Activated T-helper 17 cell treated with anti-CD3 and anti-CD28 coated beads, Interleukin-2, amount 50 U/mL, for 72 hours (primary cell): ENCODE data around the gene UGGT2. TPM values are rescaled to one million over a fixed set of nuclear protein-coding genes. Genes with fewer than 3 reads are reported as not detected.
"Not testable (repeated sequence)": the region's sequence is repeated elsewhere in the genome, so short reads cannot be mapped to it uniquely, and the experiment has no call there.

Source experiments
- ATAC-seq: fragments of 150-1000 bp; cut with Tn5 transposase; replicated peaks from 2 replicates; pipeline ENCODE4 v1.10.0; 2021; ENCODE audit warnings: mild to moderate bottlenecking, moderate library complexity
- H3K27ac Mint-ChIP-seq: one replicate; pipeline ENCODE4 v1.8.0; 2022; ENCODE audit warnings: mixed read lengths
- H3K27me3 Mint-ChIP-seq: one replicate; pipeline ENCODE4 v1.8.0; 2022; ENCODE audit warnings: mixed read lengths
- H3K36me3 Mint-ChIP-seq: one replicate; pipeline ENCODE4 v1.8.0; 2022; ENCODE audit warnings: low read depth, mild to moderate bottlenecking, mixed read lengths
- H3K4me1 Mint-ChIP-seq: one replicate; pipeline ENCODE4 v1.8.0; 2022; ENCODE audit warnings: mixed read lengths
- H3K4me3 Mint-ChIP-seq: one replicate; pipeline ENCODE4 v1.8.0; 2022; ENCODE audit warnings: mild to moderate bottlenecking, mixed read lengths
- H3K9me3 Mint-ChIP-seq: one replicate; pipeline ENCODE4 v1.8.0; 2022; ENCODE audit warnings: mixed read lengths
- total RNA-seq, 2 donors: library from RNA; stranded (reverse); gene quantifications; one replicate each; pipeline ENCODE4 v1.2.3, GENCODE V29; 2022

The UGGT2 gene
- total RNA-seq, 2 donors from 2014 or later = 0.24 to 0.67 TPM

GRCh38 chr13:95845656-95846055, 207.5 kb downstream of the UGGT2 start:
- H3K27ac Mint-ChIP-seq, H3K27me3 Mint-ChIP-seq, H3K36me3 Mint-ChIP-seq, H3K4me1 Mint-ChIP-seq, H3K4me3 Mint-ChIP-seq, H3K9me3 Mint-ChIP-seq, ATAC-seq: not testable (repeated sequence)

- H3K9me3 Mint-ChIP-seq = peaks cover 9% of the 10 kb centered on the region
- H3K4me1 Mint-ChIP-seq = no peaks in the 10 kb centered on the region
- no peak overlapping the region for H3K4me3 Mint-ChIP-seq
- peaks cover 15% of the 10 kb centered on the region for H3K27me3 Mint-ChIP-seq
- ATAC-seq = no peak
- no peaks in the 10 kb centered on the region for H3K36me3 Mint-ChIP-seq
- H3K27ac Mint-ChIP-seq = no peak overlapping the region
Measured at GRCh38 chr13:95842898-95843297, 210.3 kb downstream of the UGGT2 start.

DNA sequence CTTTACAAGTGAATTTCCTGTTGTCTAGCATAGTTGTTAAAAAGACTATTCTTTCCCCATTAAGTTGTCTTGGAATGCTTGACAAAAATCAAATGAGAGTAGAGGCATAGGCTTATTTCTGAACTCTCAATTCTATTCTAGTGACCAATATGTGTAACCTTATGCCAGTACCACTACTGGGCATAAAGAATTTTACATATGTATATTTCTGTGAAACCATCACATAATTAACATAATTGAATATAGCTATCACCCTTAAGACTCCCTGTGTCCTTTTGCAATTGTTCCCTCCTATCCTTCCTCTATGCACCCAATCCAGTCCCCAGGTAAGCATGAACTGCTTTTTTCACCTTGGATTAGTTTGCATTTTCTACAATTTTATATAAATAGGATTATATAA, 211.3 kb downstream of the UGGT2 start:
- Mint-ChIP-seq H3K4me1 (no peaks in the 10 kb centered on the region), H3K9me3 (peaks cover 9% of the 10 kb centered on the region), H3K4me3 (no peak overlapping the region), H3K27ac (no peak overlapping the region), H3K27me3 (peaks cover 23% of the 10 kb centered on the region), H3K36me3 (no peaks in the 10 kb centered on the region)
- ATAC-seq = no peak

DNA sequence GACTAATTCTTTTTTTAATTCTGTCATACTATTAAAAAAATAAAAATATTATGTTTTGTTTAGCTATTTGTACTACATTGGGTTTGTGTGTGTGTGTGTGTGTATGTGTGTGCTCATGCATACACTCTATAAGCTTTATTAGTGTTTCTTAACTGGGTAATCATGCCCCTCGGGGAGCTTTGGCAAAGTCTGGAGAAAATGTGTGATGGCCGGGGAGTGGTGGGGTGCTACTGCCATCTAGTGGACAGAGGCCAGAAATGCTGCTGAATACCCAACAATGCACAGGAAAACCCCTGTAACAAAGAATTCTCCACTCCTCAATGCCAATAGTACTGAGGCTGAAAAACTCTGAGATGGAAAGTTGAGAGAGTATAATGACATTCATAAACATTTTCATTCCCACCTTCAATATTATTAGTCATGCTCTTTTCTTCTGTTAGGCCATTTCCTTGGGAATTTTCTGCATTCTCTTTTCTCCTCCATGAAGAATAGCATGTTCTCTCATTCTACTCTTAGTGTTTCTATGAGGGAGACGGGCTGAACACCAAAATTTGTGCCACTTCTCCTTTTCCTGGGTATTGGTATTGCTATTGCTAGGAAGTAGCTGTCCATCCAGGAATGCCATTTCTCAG, 219.0 kb downstream of the UGGT2 start:
- peak; percentile 62 for ATAC-seq
- Mint-ChIP-seq H3K36me3 (no peaks in the 10 kb centered on the region), H3K9me3 (peaks cover 6% of the 10 kb centered on the region), H3K27me3 (peaks cover 34% of the 10 kb centered on the region), H3K4me3 (no peak overlapping the region), H3K27ac (no peak overlapping the region), H3K4me1 (no peaks in the 10 kb centered on the region)

- ATAC-seq = no peak
- Mint-ChIP-seq H3K9me3 (peaks cover under 1% of the 10 kb centered on the region), H3K27me3 (peaks cover 29% of the 10 kb centered on the region), H3K4me3 (no peak overlapping the region), H3K27ac (no peak overlapping the region), H3K4me1 (no peaks in the 10 kb centered on the region), H3K36me3 (no peaks in the 10 kb centered on the region)
Measured at GRCh38 chr13:95833719-95834118, 219.5 kb downstream of the UGGT2 start.

DNA sequence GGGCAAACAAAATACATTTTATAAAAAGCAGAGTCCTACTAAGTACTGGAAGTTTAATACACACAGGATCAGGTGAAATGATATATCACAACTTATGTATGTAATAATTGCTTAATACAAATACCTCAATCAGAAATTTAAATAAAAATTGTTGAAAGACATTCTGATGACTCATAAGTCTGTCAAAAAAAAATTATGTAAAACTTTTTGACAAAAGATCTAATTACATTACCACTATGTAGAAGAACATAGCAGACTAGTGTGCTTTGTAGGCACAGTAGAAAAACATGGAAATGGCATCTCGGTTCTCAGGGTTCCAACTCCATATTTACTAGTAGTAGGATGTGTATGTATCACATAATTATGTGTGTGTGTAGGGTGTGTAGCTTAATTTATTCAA, 220.1 kb downstream of the UGGT2 start:
- ATAC-seq = no peak
- H3K36me3 Mint-ChIP-seq = no peaks in the 10 kb centered on the region
- H3K27ac Mint-ChIP-seq = no peak overlapping the region
- H3K4me3 Mint-ChIP-seq = no peak overlapping the region
- no peaks in the 10 kb centered on the region for H3K9me3 Mint-ChIP-seq
- H3K4me1 Mint-ChIP-seq = no peaks in the 10 kb centered on the region
- peaks cover 29% of the 10 kb centered on the region for H3K27me3 Mint-ChIP-seq

DNA sequence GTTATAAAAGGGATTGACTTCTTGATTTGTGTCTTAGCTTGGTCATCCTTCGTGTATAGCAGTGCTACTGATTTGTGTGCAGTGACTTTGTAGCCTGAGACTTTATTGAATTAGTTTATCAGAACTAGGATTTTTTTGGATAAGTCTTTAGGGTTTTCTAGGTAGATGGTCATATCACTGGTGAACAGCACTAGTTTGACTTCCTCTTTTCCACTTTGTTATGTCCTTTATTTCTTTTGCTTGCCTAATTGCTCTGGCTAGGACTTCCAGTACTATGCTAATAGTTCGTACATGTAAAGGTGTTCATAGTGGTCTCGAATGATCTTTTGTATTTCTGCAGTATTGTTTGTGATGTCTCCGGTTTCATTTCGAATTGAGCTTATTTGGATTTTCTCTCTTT, 230.9 kb downstream of the UGGT2 start:
- Mint-ChIP-seq H3K27me3 (peaks cover 22% of the 10 kb centered on the region), H3K27ac (no peak overlapping the region), H3K9me3 (no peaks in the 10 kb centered on the region), H3K4me3 (no peak overlapping the region), H3K36me3 (no peaks in the 10 kb centered on the region), H3K4me1 (no peaks in the 10 kb centered on the region)
- ATAC-seq = no peak

- no peak overlapping the region for H3K27ac Mint-ChIP-seq
- H3K4me1 Mint-ChIP-seq = no peaks in the 10 kb centered on the region
- H3K4me3 Mint-ChIP-seq = no peak overlapping the region
- no peaks in the 10 kb centered on the region for H3K36me3 Mint-ChIP-seq
- no peak for ATAC-seq
- H3K27me3 Mint-ChIP-seq = peaks cover 19% of the 10 kb centered on the region
- H3K9me3 Mint-ChIP-seq = peaks cover 15% of the 10 kb centered on the region
Measured at GRCh38 chr13:95814495-95814894, 238.7 kb downstream of the UGGT2 start.

- no peak for ATAC-seq
- Mint-ChIP-seq H3K36me3 (no peaks in the 10 kb centered on the region), H3K9me3 (peaks cover 18% of the 10 kb centered on the region), H3K27ac (no peak overlapping the region), H3K4me1 (no peaks in the 10 kb centered on the region), H3K4me3 (no peak overlapping the region), H3K27me3 (peaks cover 26% of the 10 kb centered on the region)
Measured at GRCh38 chr13:95813139-95813538, 240.1 kb downstream of the UGGT2 start.

GRCh38 chr13:95809429-95809828, 243.8 kb downstream of the UGGT2 start:
- Mint-ChIP-seq H3K27me3 (peaks cover 43% of the 10 kb centered on the region), H3K9me3 (peaks cover 18% of the 10 kb centered on the region), H3K36me3 (no peaks in the 10 kb centered on the region), H3K27ac (no peak overlapping the region), H3K4me3 (no peak overlapping the region), H3K4me1 (no peaks in the 10 kb centered on the region)
- ATAC-seq = no peak

DNA sequence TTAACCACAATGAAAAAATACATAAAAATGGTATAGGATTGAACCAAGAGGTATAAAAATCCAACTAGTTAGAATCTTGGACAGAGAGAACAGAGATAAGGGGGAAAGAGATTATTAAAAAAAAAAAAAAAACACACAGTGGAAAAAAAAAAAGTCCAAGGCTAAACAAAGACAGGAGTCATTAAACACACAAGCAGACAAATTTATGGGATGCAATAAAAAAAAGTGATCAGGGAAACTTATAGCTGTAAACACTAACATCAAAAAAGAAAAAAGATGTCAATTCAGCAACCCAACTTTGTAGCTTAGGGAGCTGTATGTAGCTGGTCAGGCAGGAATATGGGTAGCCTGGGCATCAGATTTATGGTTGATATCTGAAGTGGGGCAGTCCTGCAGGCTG, 247.3 kb downstream of the UGGT2 start:
- Mint-ChIP-seq H3K9me3 (peaks cover 10% of the 10 kb centered on the region), H3K27me3 (peaks cover 38% of the 10 kb centered on the region), H3K4me1 (no peaks in the 10 kb centered on the region), H3K4me3 (no peak overlapping the region), H3K36me3 (no peaks in the 10 kb centered on the region), H3K27ac (no peak overlapping the region)
- ATAC-seq = no peak

GRCh38 chr13:95801825-95802224, 251.4 kb downstream of the UGGT2 start:
- Mint-ChIP-seq H3K27ac (no peak overlapping the region), H3K9me3 (no peaks in the 10 kb centered on the region)

DNA sequence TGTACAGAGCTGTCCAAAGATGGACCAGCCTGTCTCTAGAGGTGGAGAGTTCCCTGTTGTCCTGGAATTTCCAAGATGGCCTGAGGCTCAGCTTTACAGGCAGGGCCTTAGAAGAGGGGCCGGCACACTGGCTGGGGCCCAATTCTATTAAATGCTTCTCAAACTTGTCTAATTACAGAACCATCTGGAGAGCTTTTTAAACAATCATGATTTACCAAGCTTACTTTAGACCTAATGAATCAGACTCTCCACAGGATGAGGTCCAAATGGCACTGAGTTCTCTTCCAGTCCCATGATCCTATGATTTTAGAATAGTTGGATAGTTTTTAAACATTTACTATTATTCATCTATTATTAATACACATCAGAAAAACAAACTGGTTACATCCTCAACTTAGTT, 252.8 kb downstream of the UGGT2 start:
- Mint-ChIP-seq H3K36me3 (no peaks in the 10 kb centered on the region), H3K27me3 (peaks cover 11% of the 10 kb centered on the region), H3K4me1 (no peaks in the 10 kb centered on the region), H3K9me3 (no peaks in the 10 kb centered on the region), H3K4me3 (no peak overlapping the region), H3K27ac (no peak overlapping the region)
- ATAC-seq = no peak

More at GRCh38 chr13:95801825-95802224, 251.4 kb downstream of the UGGT2 start:
- no peak for ATAC-seq
- H3K27me3 Mint-ChIP-seq = peaks cover 14% of the 10 kb centered on the region
- no peaks in the 10 kb centered on the region for H3K36me3 Mint-ChIP-seq
- no peaks in the 10 kb centered on the region for H3K4me1 Mint-ChIP-seq
- H3K4me3 Mint-ChIP-seq = no peak overlapping the region

DNA sequence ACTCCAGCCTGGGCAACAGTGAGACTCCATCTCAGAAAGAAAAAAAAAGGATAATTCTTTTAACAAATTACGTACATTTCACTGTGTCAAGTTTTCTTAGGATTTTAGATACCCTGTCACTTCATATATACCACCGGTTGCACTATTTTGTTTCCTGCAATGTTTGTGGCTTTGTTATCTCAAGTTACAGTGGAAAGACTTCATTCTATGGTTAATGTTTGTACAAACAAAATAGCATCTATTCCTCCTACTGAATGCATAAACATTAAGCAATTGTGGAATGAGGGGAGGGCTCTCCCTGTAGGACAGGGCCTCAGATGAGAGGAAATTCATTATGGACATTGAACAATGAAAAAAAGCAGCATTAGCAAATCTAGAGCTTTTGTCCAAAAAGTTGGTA, 256.2 kb downstream of the UGGT2 start:
- ATAC-seq = no peak
- no peaks in the 10 kb centered on the region for H3K4me1 Mint-ChIP-seq
- no peaks in the 10 kb centered on the region for H3K9me3 Mint-ChIP-seq
- peaks cover 33% of the 10 kb centered on the region for H3K36me3 Mint-ChIP-seq
- H3K27me3 Mint-ChIP-seq = no peaks in the 10 kb centered on the region
- no peak overlapping the region for H3K4me3 Mint-ChIP-seq
- no peak overlapping the region for H3K27ac Mint-ChIP-seq

- H3K4me1 Mint-ChIP-seq = no peaks in the 10 kb centered on the region
- peaks cover 65% of the 10 kb centered on the region for H3K36me3 Mint-ChIP-seq
- H3K27ac Mint-ChIP-seq = no peak overlapping the region
- no peaks in the 10 kb centered on the region for H3K9me3 Mint-ChIP-seq
- H3K27me3 Mint-ChIP-seq = no peaks in the 10 kb centered on the region
- no peak for ATAC-seq
- no peak overlapping the region for H3K4me3 Mint-ChIP-seq
Measured at GRCh38 chr13:95793781-95794180, 259.4 kb downstream of the UGGT2 start.

DNA sequence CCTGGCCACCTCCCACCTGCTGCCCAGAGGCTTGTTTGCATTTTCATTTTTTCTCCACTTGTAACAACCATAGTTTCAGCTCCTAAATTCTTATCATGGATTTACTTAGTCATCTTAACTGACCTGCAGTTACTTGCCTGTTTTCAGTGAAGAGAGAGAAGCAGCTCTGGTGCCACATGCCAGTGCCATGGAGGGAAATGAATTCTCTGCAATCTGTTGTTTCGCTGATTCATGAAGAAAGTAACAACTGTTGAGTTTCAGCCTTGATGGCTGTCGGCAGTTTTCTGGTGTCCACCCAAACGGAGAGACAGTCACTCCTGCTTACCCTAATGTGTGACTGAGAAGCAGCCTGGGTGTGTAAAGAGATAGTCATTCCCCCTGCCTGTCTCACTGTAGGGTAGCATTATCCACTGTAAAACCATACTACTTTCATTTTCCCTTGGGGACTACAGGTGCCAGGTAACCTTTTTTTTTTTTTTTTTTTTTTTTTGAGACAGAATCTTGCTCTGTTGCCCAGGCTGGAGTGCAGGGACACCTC, 260.1 kb downstream of the UGGT2 start:
- Mint-ChIP-seq H3K27me3 (no peaks in the 10 kb centered on the region), H3K4me3 (no peak overlapping the region), H3K27ac (no peak overlapping the region), H3K9me3 (no peaks in the 10 kb centered on the region), H3K4me1 (no peaks in the 10 kb centered on the region), H3K36me3 (peaks cover 72% of the 10 kb centered on the region)
- no peak for ATAC-seq
